ENCODE measurements around the gene SRP68. TPM values are rescaled to one million over a fixed set of nuclear protein-coding genes. Genes with fewer than 3 reads are reported as not detected.
A peak's percentile ranks its signal among the peaks of the same experiment; 100 is the strongest.

Gene SRP68
- total RNA-seq, 1 donor from 2014 or later: 31.7 TPM

GRCh38 chr17:76017481-76018339 lies 54.6 kb downstream of the SRP68 start:
- TF ChIP-seq EZH2phosphoT487 (IDR thresholded peaks at IDR 0.05) (no peak), CTCF (IDR thresholded peaks at IDR 0.05) (no peak), EZH2 (IDR thresholded peaks at IDR 0.05) (no peak)
- no peaks in the 10 kb centered on the region for H3K4me1 ChIP-seq
- no peak overlapping the region for H3K27ac ChIP-seq
- H4K20me1 ChIP-seq (ENCODE audit: low read depth): no peaks in the 10 kb centered on the region
- H3K36me3 ChIP-seq: no peaks in the 10 kb centered on the region
- Mint-ChIP-seq H3K4me1 (peaks cover 16% of the 10 kb centered on the region), H3K27ac (no peak overlapping the region), H3K27me3 (ENCODE audit: insufficient read depth, low read depth) (peaks cover 6% of the 10 kb centered on the region), H3K9me3 (no peaks in the 10 kb centered on the region), H3K36me3 (no peaks in the 10 kb centered on the region), H3K4me3 (no peak overlapping the region)
- no peaks in the 10 kb centered on the region for H3K79me2 ChIP-seq (ENCODE audit: low read depth)
- H3F3A ChIP-seq (ENCODE audit: low read depth): no peaks in the 10 kb centered on the region
- H2AFZ ChIP-seq (replicated peaks): no peak overlapping the region
- H3K27me3 ChIP-seq: no peaks in the 10 kb centered on the region
- no peak overlapping the region for H3K4me3 ChIP-seq
- no peak for DNase-seq (ENCODE audit: low spot score)
- H3K9me3 ChIP-seq (ENCODE audit: low read depth): no peaks in the 10 kb centered on the region
- H3K9ac ChIP-seq: no peak overlapping the region
- H3K4me2 ChIP-seq: no peak overlapping the region

GRCh38 chr17:76014925-76015261 lies 57.4 kb downstream of the SRP68 start:
- Histone ChIP-seq H3K9ac (no peak overlapping the region), H3K27ac (no peak overlapping the region), H3F3A (ENCODE audit: low read depth) (no peaks in the 10 kb centered on the region), H3K36me3 (no peaks in the 10 kb centered on the region), H3K4me2 (no peak overlapping the region), H3K4me1 (no peaks in the 10 kb centered on the region), H2AFZ (replicated peaks) (no peak overlapping the region), H3K79me2 (ENCODE audit: low read depth) (no peaks in the 10 kb centered on the region), H3K27me3 (no peaks in the 10 kb centered on the region), H3K9me3 (ENCODE audit: low read depth) (no peaks in the 10 kb centered on the region), H3K4me3 (no peak overlapping the region), H4K20me1 (ENCODE audit: low read depth) (no peaks in the 10 kb centered on the region)
- H3K4me1 Mint-ChIP-seq: peaks cover 16% of the 10 kb centered on the region
- no peak overlapping the region for H3K4me3 Mint-ChIP-seq
- TF ChIP-seq CTCF (IDR thresholded peaks at IDR 0.05) (no peak), EZH2phosphoT487 (IDR thresholded peaks at IDR 0.05) (no peak), EZH2 (IDR thresholded peaks at IDR 0.05) (no peak)
- H3K9me3 Mint-ChIP-seq: no peaks in the 10 kb centered on the region
- H3K27me3 Mint-ChIP-seq (ENCODE audit: insufficient read depth, low read depth): peaks cover 10% of the 10 kb centered on the region
- no peak for DNase-seq (ENCODE audit: low spot score)
- no peak overlapping the region for H3K27ac Mint-ChIP-seq
- H3K36me3 Mint-ChIP-seq: no peaks in the 10 kb centered on the region

GRCh38 chr17:76014100-76014924 lies 58.0 kb downstream of the SRP68 start:
- H3F3A ChIP-seq (ENCODE audit: low read depth): no peaks in the 10 kb centered on the region
- H3K27ac Mint-ChIP-seq: no peak overlapping the region
- H2AFZ ChIP-seq (replicated peaks): peak overlapping the region; percentile 77
- H3K4me1 ChIP-seq: no peaks in the 10 kb centered on the region
- no peak overlapping the region for H3K4me2 ChIP-seq
- H3K9me3 ChIP-seq (ENCODE audit: low read depth): no peaks in the 10 kb centered on the region
- H3K27ac ChIP-seq: no peak overlapping the region
- TF ChIP-seq EZH2phosphoT487 (IDR thresholded peaks at IDR 0.05) (no peak), CTCF (IDR thresholded peaks at IDR 0.05) (peak; percentile 92)
- no peaks in the 10 kb centered on the region for H3K36me3 ChIP-seq
- peaks cover 16% of the 10 kb centered on the region for H3K4me1 Mint-ChIP-seq
- no peak overlapping the region for H3K4me3 Mint-ChIP-seq
- H4K20me1 ChIP-seq (ENCODE audit: low read depth): no peaks in the 10 kb centered on the region
- H3K9me3 Mint-ChIP-seq: no peaks in the 10 kb centered on the region
- peaks cover 12% of the 10 kb centered on the region for H3K27me3 Mint-ChIP-seq (ENCODE audit: insufficient read depth, low read depth)
- no peak overlapping the region for H3K9ac ChIP-seq
- no peak overlapping the region for H3K4me3 ChIP-seq
- H3K79me2 ChIP-seq (ENCODE audit: low read depth): no peaks in the 10 kb centered on the region
- DNase-seq (ENCODE audit: low spot score): peak; percentile 93
- no peaks in the 10 kb centered on the region for H3K36me3 Mint-ChIP-seq
- no peaks in the 10 kb centered on the region for H3K27me3 ChIP-seq

All from neural progenitor cell (in vitro differentiated cells).